GM11168 (cell line): ENCODE data around the gene KCNIP1.
"Not testable (repeated sequence)": the region's sequence is repeated elsewhere in the genome, so short reads cannot be mapped to it uniquely, and the experiment has no call there.

Source experiments
- in situ Hi-C: fragments of 300-500 bp; cut with MboI; formaldehyde crosslinking; loops from one replicate; pipeline ENCODE4 v1.12.0; 2022; ENCODE audit warnings: low sequenced_read_pairs; ENCODE audit not compliant: unreplicated experiment

KCNIP1 gene

DNA sequence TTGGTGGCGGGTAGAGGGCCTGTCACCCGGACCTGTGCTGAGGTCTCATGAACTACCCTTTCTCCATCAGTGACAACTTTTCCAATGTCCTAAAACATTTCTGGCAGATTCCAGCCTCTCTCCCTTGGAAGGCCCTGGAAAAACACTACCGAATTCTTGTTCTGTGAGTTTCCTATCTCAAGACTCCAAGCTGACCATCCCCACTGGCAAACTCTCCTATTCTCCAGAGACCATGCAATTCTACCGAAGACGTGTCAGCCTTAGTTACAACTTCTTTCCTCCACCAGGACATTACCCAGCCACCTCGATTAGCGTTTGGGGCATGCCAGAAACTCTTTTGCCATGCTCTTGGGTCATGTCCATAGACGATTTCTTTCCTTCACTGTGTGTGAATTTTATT lies 252.9 kb downstream of the KCNIP1 start:
- in situ Hi-C loops, result no loop called here

DNA sequence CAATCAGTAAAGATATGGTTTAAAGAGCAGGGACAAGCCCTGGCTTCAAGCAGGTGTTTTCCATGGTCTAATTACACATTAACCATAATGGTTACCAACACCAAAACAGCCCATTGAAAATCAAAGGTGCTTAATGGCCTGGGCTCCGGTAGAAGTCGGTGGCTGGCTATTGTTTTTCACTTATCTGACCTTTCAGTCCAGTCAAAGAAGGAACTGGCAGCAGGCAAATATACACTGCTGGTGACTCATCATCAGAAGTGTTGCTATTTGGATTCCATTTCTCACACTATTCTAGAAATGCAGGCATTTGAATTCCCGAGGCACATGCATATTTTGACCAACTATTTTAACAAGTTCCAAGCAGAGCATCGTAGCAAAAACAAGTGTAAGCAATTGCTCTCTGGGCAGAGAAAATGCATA lies 253.4 kb downstream of the KCNIP1 start:
- in situ Hi-C loops, result no loop called here

DNA sequence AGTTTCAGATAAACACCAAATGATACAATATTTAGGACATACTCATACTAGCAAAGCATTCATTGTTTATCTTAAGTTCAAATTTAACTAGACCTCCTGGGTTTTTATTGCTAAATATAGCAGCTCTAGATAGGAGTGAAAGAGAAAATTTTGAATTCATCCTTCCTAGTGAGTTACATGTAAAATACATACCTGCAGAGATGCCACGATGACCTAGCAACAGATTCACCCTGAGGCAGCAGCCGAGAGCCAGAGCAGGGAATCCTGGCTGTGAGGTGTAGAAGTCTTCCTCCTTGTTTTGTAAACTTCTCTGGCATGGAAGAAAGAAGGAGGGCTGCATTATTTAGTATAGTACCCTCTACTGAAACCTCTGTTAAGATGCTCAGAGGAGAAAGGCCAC lies 253.8 kb downstream of the KCNIP1 start:
- in situ Hi-C loops, result no loop called here

DNA sequence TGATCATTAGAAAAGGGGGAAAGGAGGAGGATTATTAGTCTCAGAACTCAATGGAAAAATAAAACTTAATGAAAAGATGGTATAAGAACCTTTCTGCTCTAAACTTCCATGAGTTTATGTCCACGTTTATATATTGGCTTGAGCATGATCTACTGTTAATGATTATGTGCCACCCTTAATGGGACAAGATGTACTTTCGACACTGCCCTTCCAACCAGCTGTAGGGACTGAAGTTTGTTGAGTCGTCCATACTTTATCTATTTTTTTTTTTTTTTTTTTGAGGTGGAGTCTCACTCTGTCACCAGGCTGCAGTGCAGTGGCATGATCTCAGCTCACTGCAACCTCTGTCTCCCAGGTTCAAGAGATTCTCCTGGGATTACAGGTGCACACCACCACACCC lies 254.7 kb downstream of the KCNIP1 start:
- in situ Hi-C loops, result no loop called here

DNA sequence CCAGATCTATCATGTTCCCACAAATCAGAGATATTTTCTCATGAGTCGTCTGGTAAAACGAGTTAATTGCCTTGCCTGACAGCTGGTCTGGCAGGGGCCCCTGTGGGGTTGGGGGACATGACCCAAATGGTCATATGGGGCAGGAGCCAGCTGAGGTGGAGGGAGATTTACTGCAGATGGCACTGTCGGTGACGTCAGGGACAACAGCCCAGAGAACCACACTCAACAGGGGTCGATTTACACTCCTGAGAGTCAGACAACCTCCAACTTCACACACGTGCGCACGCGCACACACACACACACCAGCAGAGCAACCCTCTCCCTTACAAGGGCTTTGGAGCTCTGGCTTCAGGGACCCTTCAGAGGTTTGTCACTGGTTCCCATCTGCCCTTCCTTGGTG lies 256.3 kb downstream of the KCNIP1 start:
- in situ Hi-C loops, result no loop called here

DNA sequence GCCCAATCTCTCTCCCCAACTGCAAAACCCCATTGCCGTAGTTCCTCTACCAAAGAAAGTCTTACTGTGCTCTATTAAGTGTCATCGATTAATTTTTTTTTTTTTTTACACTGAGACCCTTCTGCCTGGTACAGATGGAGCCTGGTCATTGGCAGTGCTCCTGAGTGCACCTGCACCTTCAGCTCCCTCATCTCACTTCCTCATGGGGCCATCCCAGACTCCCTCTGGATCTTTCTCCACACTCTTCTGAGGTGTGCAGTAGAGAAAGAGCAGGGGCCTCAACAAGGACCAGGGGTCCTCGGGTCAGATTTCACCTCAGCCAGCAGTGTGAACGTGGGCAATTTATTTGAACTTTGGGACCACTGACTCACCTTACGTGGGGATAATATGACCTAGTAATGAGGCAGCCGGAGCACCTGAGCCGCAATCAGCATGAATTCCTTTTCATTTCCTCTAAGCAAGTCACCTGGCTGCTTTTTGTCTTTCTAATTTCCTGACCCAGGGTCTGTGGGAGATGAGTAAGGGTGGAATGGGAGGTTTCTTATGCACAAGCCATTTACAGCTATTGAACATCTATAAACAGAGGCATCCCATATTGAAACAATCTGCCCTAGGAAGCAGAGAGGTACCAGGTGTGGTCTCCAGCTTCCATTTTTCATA lies 257.4 kb downstream of the KCNIP1 start:
- in situ Hi-C loops, result no loop called here

DNA sequence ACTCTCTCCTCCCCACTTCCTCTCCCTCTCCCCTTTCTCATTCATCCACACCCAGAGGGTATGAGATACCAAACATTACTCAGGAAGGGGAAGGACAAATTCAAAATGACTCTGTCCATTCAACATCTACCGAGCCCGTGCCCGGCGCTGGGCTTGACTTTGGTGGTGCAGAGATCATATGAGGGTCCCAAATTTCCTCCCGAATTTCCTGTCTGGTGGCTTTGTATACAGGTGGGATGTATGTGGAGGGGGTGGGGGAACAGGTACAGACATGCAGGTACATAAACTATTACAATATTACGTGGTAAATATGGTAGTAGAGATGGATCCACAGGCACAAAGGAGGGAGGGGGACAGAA lies 257.9 kb downstream of the KCNIP1 start:
- in situ Hi-C loops, result no loop called here

DNA sequence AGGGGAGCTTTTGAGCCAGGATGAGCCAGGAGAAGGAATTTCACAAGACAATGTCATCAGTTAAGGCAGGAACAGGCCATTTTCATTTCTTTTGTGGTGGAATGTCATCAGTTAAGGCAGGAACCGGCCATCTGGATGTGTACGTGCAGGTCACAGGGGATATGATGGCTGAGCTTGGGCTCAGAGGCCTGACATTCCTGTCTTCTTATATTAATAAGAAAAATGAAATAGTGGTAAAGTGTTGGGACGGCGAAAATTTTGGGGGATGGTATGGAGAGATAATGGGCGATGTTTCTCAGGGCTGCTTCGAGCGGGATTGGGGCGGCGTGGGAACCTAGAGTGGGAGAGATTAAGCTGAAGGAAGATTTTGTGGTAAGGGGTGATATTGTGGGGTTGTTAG lies 258.5 kb downstream of the KCNIP1 start:
- in situ Hi-C loops, result not testable (repeated sequence)

DNA sequence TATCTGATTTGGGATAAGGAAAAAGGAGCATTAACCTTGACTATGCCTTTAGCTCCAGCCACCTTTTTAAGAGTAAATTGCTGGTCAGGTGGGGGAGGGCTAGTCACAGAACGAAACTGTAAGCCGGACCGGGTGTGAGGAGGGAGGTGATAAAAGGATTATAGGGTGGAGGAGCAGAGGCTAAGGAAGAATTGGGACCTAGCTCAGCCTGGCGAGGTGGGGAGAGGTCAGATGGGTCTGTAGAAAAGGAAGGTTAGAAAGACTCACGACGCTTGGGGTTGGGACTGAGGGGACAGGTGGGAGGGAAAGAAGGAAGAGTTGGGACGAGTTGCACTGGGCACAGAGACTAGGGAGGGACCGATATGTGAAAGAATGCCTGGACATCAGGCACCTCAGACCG lies 262.0 kb downstream of the KCNIP1 start:
- in situ Hi-C loops, result not testable (repeated sequence)

DNA sequence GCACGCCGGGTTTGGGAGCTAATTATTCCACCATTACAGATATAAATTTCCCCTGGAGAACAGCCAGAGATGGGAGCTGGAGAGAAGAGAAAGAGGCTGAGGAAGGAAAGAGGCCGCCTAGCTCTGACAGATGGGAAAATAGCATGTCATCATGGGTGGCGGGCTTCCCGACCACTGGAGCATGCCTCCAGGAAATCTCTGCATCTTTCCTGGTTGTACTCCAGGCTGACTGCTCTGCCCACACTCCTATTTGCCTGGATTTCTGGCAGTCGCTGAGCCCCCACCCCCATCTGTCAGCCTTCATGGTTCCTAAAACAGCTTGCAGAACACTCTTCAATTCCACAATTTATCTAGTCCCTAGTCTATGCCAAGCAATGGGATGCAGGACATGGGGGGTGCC lies 265.4 kb downstream of the KCNIP1 start:
- in situ Hi-C loops, result no loop called here

DNA sequence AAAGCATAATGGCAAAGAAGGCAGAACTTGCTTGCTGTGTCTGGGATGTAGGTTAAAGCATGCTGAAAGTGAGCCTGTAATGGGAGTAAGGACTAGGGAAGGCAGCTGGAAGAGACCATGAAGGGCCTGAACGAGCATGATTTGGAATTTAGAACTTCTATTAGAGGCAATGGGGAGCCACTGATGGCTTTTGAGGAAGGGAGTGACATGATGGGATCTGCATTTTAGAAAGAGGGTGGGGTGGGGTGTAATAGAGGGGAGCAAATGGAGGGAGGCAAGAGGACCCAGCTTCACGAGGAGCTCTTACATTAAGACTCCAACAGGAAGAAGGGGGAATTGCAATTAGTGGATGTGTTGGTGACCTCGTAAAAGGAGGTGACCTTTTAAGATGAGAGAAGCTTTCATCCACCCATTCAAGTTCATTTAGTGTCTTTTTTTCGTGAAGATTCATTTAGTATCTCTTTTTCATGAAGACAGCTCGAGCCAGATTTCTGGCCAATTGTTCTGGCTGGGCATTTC lies 266.1 kb downstream of the KCNIP1 start:
- in situ Hi-C loops, result no loop called here

DNA sequence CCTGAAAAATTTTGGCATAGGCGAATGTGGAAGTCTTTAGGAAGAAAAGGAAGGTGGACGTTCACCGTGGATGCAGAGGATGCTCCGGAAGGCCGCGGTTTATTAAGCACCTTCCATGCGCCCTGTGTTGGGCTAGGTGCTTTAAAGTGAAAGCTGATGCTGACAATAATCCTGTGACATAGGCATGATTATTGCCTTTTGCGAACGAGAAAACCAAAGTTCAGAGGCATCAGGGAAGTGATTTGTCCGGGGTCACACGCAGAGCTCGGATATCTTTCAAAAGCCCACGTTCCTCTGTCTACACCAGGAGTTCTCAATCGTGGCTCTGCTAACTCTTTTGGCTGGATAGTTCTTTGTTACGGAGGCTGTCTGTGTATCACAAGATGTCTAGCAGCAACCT lies 267.7 kb downstream of the KCNIP1 start:
- in situ Hi-C loops, result no loop called here

DNA sequence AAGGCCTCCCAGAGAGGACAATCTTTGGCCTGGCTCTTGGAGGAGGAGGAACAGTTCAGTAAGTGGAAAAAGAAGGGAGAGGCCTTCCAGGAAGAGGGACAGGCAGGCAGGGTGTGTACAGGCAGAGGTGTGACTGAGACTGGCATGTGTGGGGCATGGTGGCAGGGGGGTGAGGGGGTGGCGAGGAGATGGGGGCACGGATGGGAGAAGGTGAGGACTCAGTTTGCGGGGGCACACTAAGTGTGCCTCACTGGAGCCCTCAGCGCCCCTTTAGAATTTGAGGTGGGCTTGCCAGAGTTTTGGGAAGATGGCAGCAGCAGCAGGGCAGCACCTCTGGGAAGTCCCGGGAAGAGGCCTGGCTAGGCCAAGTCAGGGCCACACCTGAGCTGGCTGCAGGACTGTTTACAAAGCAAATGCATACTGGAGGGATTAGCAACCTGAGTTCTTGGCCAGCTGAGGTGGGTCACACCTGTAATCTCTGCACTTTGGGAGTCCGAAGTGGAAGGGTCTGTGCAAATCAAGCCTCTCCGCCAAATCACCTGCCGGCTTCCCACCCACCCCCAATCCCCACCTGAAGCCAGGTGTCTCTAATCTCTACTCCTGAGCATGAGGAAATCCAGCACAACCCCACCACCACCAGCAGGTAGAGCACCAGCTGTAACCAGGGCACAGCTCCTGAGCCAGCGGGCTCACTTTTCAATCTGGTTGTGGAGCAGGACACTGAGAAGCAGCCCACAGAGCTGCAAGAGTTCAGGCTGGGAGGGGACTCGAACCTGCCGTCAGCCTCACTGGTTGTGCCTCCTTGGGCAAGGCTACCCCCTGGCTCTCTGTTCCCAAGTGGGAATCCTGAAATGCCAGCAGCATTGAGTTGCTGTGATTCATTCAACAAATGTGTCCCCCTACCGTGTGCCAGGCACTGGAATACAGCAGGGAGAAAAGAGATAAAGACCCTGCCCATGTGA lies 269.5 kb downstream of the KCNIP1 start:
- in situ Hi-C loops, result no loop called here

DNA sequence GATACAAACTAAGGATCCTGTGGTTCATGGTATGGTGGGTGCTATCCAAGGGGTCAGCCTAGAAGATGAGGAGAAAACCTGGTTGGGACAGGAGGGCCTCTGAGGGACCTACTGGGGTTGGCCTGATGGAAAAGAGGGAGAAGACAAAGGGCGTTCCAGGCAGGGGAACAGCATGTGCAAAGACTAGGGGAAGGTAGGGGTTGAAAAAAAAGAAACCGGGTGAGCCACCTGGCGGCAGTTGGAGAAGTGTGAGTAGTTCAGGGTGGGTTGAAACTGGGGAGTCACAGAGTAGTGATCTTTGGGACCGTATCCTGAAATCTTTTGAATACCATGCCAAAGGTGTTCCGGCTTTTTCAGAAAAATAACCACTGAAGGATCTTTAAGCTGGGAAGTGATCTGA lies 271.0 kb downstream of the KCNIP1 start:
- in situ Hi-C loops, result no loop called here

DNA sequence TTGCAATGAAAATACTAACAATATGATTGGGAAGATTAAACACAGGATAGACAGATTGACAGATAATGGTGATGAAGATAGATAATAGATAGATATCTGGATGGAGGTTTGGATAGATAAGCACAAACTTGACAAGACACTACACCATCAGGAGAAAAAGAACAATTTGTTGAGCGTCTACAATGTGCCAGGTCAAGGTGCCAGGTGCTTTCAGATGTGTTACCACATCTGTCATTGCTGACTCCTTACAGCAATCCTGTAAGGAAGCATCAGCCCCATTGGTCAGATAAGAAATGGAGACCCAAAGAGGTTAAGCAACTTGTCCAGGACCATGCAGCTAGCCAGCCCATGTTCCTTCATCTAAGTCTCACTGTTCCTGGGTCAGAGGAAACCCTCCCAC lies 278.1 kb downstream of the KCNIP1 start:
- in situ Hi-C loops, result no loop called here

DNA sequence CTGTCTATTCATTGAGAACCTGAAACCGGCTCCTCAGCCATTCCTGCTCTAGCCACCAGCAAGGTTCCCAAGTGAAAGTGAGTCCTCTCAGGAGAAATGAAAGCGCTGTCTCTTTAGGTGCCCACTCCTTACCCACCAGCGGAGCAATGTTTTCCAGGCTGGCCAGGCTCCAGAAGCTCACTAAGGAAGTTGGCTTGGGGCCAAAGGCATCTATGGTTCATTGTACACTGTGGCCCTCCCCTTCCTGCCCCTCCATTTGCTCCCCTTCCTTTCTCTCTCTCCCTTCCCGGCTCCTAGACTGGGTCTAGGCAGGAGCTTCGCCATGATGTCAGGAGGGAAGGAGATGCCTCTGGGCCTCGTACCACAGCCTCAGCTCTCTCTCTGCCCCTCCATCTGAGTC lies 278.6 kb downstream of the KCNIP1 start:
- in situ Hi-C loops, result no loop called here

DNA sequence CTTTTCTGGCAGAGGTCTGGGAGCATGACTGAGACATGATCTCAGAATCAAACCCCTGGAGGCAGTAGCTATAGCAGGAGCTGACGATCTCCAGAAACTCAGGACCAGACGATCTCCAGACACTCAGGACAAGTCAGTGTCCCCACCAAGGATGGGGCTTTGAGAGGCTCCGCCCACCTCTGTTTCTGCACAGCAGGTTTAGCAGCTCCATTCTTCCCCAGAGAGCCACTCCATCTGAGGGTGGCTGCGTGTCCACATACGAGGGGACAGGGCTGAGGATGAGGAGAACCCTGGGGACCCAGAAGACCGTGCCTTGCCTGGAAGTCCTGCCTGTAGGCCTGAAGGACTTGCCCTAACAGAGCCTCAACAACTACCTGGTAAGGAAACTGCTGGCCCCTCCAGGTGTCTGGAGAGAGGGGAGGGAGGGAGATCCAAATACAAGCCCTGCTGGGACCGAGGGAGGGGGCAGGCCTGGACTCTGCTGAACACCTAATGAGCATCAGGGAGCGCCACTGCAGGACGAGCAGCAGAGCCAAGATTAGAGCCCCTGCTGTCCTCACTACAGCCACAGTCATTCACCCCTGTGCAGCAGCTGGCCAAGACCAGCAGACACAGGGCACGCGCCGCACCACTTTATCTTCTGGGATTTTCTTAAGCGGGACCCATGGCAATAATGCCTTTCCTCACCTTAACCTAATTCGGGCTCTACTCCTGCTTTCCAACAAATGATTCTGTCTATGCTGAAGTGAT lies 279.9 kb downstream of the KCNIP1 start, which contains the start of gene GABRP:
Gene GABRP (plus strand): TSS at position 228 of the 750 bp plus-strand sequence. CDS start 4,891 bp downstream, outside the sequence.
- in situ Hi-C loops, result no loop called here

DNA sequence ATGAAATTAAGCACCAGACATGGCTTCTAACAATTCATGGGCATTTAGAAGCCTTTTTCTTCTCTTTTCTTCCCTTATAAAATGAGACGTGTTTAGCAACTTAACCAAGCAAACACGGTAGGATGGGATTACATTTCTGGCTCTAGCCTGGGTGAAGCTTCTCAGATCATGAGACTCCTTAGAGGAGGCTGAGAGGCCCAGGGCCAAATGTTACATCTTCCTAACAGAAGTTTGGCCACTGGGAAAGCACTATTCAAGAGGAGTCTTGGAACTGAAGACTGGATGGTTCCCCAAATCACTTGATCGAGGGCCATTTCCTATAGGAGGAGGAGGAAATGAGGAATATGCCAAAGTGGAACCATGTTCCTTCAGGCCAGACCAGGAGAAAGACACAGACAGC lies 281.6 kb downstream of the KCNIP1 start:
- in situ Hi-C loops, result no loop called here
